ENCODE results near the gene SMYD3. TPM values are rescaled to one million over a fixed set of nuclear protein-coding genes. Genes with fewer than 3 reads are reported as not detected.

The SMYD3 gene
- total and polyA plus RNA-seq, 9 of the 15 experiments (the other 6 are each of a cell fraction or from before 2014, with no cell fraction given) = 128 to 440 (median 197) TPM

GRCh38 chr1:246184503-246184902, 322.6 kb downstream of the SMYD3 start (continued):
- no peak for TF ChIP-seq CBX3 (IDR thresholded peaks at IDR 0.05; ENCODE audit: borderline replicate concordance in 1 of 2, low read length in 2 of 2)
- TF ChIP-seq MGA (IDR thresholded peaks at IDR 0.05) = 0 out of 2 replicates have a peak, but pooled peaks have one; percentile 10
- no peak for TF ChIP-seq PBX2 (CRISPR knock-in tag; IDR thresholded peaks at IDR 0.05; ENCODE audit: low read depth)
- no peak for TF ChIP-seq PBX2 (tag; conservative IDR thresholded peaks at IDR 0.05; ENCODE audit: low read depth)
- TF ChIP-seq DMBX1 (CRISPR knock-in tag; IDR thresholded peaks at IDR 0.05; ENCODE audit: borderline replicate concordance) = peak; percentile 41; the same call in 1 of the 2 replicates
- no peak for TF ChIP-seq SMC3 (conservative IDR thresholded peaks at IDR 0.05; ENCODE audit: insufficient read depth, low read depth, low read length)
- TF ChIP-seq E4F1 (CRISPR knock-in tag; IDR thresholded peaks at IDR 0.05; ENCODE audit: borderline replicate concordance) = no peak
- TF ChIP-seq ZBTB33 (CRISPR knock-in tag; IDR thresholded peaks at IDR 0.05) = no peak

All from K562 (cell line).